Body of pancreas (tissue), 4 donors: Measurements from ENCODE around the gene HIBCH.

ENCODE experiments used
- CTCF ChIP-seq, 7 experiments: fragments of 450-650 bp in 4 of 7; fragments of 200-600 bp in 3 of 7; sonication (generic) in 3 of 7; IDR thresholded peaks; one replicate each; pipeline ENCODE4 v1.5.1; 2016 to 2019; ENCODE audit warnings: antibody characterized with exemption in 7 of 7
- POLR2A ChIP-seq, 3 donors: fragments of 450-650 bp; IDR thresholded peaks; one replicate each; pipeline ENCODE4 v1.6.1; 2016; ENCODE audit warnings: antibody characterized with exemption in 3 of 3, mild to moderate bottlenecking in 2 of 3

- TF ChIP-seq POLR2A (IDR thresholded peaks at IDR 0.05) (no peak), CTCF (IDR thresholded peaks at IDR 0.05) (no peak)
These were observed 43.3 kb upstream of the HIBCH start for GRCh38 chr2:190362894-190363293.
